GM19023 (cell line): Measurements from ENCODE around the gene G3BP2.
"Not testable (repeated sequence)": the region's sequence is repeated elsewhere in the genome, so short reads cannot be mapped to it uniquely, and the experiment has no call there.

Experiments used
- ATAC-seq: cut with Tn5 transposase; IDR thresholded peaks from one replicate; pipeline ENCODE4 v1.9.1; 2021; ENCODE audit warnings: mild to moderate bottlenecking, moderate library complexity; ENCODE audit not compliant: unreplicated experiment

Gene G3BP2

GRCh38 chr4:75685546-75686189 is 12.5 kb upstream of the G3BP2 start:
- ATAC-seq = no peak

- no peak for ATAC-seq
Measured at GRCh38 chr4:75683482-75684155, 10.4 kb upstream of the G3BP2 start.

DNA sequence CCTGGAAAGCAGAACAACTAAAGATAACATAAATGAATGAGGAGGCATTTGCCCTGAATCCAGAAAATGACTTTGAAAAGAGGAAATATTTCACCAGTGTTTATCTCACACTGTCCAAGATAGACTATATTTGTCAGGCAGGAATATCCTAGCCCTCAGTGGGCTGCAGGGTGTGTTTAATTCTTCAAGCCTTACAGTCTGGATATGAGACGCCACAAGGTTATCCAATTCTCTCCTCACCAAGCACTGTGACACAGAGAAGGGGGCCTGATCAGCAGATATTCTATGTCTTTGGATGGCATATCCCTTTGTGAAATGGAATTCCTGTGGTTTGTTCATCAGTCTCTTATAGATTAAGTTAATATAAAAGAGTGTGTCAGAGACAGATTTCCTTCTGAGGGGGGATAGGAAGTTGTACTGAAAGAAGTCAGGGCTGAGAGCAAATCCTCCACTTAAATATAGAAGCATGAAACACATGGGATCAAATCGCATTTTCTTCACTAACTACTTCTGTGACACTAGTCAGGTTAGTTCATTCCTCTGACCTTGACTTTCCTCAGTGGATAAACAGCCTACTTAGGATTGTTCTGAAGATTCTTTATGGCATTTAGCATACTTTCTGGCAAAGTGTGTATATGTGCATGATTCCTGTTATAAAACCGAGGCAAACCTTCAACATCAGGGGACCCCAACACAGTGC is 6.8 kb upstream of the G3BP2 start:
- no peak for ATAC-seq

DNA sequence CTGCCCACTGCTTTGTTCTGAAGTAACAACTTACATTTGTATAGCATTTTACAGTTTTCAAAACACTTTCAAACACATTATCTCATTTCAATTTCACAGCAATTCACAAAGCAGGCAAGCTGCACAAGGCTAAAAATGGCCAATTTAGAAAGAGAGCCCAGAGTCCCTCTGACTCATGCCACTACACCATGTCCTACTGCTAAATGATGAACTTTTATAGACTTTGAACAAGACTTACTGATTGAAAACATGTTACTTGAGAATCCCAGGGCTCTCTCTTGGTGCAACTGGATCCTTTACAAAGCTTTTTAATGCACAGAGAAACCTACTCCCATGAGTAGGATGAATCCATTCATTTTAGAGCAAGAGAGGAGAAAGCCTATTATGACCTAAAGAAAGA is 5.8 kb upstream of the G3BP2 start:
- no peak for ATAC-seq

- no peak for ATAC-seq
Measured at GRCh38 chr4:75678473-75678872, 5.3 kb upstream of the G3BP2 start.

GRCh38 chr4:75675004-75675531 is 1.9 kb upstream of the G3BP2 start:
- ATAC-seq = no peak

GRCh38 chr4:75673959-75674328 is 733 bp upstream of the G3BP2 start:
- no peak for ATAC-seq

GRCh38 chr4:75672461-75673026 is 667 bp downstream of the G3BP2 start:
- peak; percentile 28 for ATAC-seq

DNA sequence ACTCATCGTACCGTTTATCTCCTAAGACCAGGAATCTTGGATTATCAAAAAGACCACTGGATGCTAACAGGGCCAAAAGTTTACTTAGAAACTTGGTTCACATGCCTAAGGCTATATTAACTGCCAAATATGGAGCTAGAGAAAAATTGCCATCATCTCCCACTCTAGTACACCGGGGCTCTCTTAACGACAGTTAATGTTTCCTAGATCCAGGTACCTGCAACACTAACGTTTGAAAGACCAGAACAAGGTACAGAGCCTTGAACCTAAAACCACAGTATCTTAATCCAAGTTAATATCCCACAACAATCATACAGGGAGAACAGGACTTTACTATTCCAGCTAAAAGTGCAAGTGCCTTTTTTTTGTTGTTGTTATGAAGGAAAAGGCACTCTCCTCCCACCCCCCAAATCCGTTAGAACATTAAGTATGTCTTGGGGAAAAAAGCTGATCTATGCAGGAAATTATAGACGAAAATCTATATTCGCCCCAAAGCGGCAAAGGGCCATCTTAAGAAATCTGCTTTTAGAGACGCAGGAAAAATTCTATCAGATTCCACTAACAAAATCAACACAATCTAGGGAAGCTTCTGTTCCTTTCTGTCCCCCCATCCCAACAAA is 1.3 kb downstream of the G3BP2 start:
- no peak for ATAC-seq

GRCh38 chr4:75668596-75668995 is 4.6 kb downstream of the G3BP2 start:
- ATAC-seq = no peak

DNA sequence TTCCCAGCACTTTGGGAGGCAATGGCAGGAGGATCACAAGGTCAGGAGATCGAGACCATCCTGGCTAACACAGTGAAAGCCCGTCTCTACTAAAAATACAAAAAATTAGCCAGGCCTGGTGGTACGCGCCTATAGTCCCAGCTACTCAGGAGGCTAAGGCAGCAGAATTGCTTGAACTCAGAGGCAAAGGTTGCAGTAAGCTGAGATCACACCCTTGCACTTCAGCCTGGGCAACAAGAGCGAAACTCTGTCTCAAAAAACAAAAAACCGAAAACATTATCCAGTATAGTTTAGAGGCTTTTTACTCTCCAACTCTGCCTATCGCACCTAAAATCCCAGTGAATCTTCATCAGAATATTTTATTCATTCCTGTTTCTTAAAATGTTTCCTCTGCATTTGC is 5.6 kb downstream of the G3BP2 start:
- ATAC-seq = not testable (repeated sequence)

DNA sequence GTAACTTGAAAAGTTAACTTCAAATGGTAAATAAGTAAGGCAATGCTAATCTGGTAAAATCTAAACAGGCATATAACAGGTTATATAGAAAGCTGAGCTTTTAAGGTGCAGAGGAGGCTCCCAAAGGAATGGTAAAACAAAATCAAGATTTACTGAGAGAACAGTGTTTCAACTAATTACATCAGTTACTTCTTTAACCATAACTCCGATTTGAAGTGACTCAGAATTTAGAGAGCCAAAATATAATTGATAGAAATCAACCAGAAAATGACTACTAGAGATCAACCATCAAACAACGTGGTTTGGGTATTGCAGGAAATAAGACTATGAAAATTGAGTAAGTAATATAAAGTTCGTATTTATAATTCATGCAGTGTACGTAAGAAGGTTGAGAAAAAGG is 6.9 kb downstream of the G3BP2 start:
- no peak for ATAC-seq

GRCh38 chr4:75664604-75665003 is 8.6 kb downstream of the G3BP2 start:
- ATAC-seq = not testable (repeated sequence)

- ATAC-seq = no peak
Measured at GRCh38 chr4:75662626-75663025, 10.6 kb downstream of the G3BP2 start.

DNA sequence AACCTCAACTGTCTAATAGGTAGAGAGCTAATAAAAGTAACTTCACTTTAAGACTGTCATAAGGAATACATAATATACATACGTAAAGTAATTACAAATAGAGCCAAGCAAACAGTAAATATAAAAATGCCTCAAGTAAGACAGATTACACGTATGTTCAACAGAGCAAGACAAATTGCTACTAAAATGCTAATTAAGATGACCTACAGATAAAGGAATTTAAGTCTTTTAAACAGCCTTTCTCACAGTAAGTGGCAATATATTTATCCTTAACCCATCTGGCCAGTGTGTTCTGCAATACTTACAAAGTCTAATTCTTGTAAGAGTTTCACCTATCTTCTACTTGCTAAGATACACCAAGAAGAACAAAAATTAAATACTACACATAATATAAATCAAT is 12.7 kb downstream of the G3BP2 start:
- ATAC-seq = no peak

DNA sequence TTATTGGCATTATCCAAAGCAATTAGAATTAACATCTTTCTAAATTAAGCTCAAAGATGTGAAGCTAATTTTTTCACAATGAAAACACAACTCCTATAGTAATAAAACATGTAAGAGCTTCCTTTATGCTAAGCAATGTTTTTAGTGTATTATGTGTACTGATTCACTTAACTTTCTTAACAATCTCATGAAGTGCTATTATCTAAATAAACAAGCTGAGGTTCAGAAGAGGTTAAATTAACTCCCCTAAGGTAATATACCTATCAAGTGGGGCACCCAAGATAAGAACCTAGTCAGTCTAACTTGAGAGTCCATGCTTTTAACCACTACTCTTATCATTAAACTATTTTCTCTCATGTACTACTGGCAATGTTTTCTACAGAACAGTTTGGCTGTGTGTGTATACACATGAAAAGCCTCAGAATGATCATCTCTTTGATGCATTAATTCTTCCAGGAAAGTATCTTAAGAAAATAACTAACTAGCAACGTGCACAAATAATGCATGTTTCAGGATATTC is 13.6 kb downstream of the G3BP2 start:
- ATAC-seq = no peak

DNA sequence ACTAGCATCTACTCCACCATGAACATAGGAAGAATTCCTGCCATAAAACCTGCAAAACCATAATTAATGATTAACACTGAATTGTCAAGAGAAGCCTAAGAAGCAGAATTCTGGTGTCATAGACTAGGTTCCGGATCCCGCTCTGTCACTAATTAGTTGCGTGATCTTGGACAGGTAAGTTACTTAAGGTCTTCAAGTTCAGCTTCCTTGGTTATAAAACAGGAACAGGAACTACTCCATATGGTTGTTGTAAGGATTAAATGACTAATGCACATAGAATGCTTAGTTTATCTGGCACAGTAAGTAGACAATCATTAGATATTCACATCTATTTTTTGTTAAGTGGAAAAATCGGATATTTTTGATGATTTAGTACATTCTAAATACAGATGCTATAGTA is 14.3 kb downstream of the G3BP2 start:
- no peak for ATAC-seq

DNA sequence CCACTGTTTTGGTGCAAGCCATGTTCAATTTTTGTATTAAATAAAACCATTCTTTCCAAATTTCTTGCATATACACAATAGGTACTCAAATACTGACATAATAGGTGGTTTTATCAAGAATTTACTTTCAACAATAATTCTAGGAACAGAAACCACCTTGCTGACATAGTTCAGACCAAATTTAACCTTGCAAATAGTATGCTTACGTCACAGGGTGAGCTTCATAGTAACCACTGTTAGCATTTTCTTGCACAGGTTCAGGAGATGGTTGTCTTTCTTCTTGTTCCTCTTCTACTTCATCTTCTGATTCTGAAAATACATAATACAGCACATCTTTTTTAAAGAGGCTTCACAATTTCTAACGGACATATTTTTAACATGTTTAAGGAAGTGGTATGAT is 17.6 kb downstream of the G3BP2 start:
- no peak for ATAC-seq

DNA sequence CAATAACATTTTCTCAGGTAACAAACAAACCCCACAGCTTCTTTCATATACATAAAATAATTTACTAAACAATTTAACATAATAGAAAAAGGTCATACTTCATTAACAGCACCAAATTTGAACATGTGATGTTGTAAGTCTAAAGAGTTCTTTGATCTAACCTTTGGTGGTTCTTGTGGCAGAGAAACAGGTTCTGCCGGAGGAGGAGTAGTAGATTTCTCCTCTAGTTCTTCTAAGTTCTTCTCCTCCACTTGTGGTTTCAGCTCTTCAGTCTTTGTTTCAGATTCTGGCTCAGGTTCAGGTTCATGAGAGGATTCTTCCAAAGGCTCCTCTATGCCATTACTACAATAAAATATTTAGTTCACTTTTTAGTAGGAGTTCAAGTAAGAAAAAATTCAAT is 18.3 kb downstream of the G3BP2 start:
- no peak for ATAC-seq

GRCh38 chr4:75653845-75654503 is 19.2 kb downstream of the G3BP2 start:
- ATAC-seq = no peak

DNA sequence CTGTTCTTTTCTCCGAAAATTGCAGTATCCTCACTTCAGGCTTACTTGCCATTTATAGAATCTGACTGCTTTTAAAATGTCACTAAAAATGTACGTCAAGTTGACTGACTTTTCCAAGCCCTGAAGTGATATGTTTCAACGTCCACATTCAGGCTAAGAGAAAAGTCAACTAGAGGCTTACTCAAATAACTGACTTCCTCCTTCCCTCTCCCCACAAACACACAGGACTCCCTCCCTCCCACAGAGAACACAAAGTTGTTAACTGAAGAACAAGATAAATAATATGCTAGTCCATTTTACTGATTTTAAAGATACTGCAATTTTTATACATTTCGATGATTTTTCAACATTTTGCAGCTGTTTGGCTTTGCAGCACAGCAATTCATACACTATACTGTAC is 29.1 kb downstream of the G3BP2 start:
- no peak for ATAC-seq
